Measurements from ENCODE around the gene ADAMTS4.

The ADAMTS4 gene

DNA sequence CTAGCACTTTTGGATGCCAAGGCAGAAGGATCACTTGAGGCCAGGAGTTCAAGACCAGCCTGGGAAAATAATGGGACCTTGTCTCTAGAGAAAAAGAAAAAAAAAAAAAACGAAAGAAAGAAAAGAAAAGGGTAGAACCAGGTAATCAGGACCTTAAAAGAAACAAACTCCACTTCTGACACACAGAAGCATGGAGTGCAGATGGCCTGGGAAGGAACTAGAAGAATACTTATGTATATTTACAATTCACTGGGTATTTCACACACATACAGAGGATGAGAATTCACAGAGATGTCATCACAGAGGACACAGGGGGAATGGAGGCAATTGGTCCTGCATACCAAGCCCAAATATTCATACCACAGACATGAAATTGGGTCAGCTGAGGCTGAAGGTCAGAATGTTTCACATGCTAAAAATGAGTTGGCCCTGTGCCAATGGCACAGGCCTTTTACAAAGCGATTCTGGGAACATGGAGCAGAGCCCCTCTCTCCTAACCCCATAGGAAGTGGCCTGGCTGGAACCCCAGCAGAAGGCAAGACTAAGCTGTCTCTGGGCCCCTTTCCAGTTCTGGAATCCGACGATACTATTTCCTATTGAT lies 26.0 kb downstream of the ADAMTS4 start:
- DNase-seq (ENCODE audit: low read depth in 2 of 2), result no peak

DNA sequence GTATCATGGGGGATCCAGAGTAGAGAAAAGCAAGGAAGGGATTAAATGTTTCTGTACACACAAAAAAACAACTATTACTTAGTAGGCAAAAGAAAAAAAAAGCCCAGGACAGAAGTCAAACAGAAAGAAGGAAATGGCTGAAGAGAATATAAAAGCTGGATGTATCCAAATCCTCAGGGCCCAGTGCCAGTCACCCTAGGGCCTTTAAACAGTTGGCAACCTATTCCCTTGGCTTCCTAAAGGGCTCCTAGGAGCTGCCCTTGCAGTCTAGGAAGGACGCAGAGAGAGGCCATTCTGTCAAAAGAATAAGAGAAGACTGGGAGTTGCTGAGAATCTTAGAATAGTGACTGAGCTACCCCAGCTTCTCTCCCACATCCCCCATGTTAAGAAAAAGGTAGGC lies 26.5 kb downstream of the ADAMTS4 start:
- no peak for DNase-seq (ENCODE audit: low read depth in 2 of 2)

DNA sequence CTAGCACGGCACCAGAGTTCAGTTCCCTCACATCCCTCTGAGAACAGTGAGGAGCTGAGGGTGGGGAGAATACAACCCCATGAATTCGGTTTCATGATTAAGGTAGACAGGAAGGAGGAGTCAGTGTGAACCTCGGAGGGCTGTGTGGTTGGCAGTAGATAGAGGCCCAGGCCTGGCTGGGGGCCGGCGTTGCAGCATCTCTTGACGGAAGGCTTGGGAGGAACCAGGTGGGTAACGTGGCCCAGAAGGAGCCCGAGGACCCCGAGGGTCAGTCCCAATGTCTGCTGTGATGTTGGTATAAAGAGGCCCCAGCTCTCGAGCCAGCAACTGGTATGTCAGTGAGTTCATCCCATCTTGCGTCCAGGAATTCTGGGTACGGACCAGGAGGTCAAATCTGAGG lies 27.2 kb downstream of the ADAMTS4 start:
- no peak for DNase-seq (ENCODE audit: low read depth in 2 of 2)

DNA sequence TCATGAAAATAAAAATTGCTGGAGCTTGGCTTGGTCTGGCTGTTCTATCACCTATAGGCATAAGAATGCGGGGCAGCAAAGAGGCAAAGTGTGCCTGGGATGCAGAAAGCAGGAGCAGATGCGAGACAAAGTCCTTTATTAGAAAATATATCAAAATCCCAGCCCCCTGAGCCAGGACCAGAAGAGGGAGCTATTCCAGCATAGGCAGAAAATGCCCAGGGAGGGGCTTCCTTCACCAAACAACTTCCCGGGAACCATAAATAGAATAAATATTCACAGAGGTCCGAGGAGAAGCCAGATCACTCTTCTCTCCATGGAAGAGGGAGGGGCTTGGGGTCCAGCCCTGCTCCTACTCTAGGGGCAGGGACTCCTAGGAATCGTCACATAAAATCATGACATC lies 27.7 kb downstream of the ADAMTS4 start:
- no peak for DNase-seq (ENCODE audit: low read depth in 2 of 2)

DNA sequence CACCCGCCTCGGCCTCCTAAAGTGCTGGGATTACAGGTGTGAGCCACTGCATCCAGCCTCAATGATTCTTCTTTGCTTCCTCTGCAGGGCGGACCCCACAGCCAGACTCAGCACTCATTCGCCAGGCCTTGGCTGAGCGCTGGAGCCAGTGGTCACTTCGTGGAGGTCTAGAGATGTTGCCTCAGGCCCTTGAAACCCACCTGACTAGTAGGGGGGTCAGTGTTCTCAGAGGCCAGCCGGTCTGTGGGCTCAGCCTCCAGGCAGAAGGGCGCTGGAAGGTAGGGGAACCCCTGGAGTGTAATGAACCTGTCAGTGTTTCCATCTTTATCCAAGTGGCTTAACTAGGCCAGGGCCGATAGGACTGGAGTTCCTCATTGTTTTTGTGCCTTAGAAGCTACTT lies 29.9 kb downstream of the ADAMTS4 start:
- DNase-seq (ENCODE audit: low read depth in 2 of 2), result no peak

DNA sequence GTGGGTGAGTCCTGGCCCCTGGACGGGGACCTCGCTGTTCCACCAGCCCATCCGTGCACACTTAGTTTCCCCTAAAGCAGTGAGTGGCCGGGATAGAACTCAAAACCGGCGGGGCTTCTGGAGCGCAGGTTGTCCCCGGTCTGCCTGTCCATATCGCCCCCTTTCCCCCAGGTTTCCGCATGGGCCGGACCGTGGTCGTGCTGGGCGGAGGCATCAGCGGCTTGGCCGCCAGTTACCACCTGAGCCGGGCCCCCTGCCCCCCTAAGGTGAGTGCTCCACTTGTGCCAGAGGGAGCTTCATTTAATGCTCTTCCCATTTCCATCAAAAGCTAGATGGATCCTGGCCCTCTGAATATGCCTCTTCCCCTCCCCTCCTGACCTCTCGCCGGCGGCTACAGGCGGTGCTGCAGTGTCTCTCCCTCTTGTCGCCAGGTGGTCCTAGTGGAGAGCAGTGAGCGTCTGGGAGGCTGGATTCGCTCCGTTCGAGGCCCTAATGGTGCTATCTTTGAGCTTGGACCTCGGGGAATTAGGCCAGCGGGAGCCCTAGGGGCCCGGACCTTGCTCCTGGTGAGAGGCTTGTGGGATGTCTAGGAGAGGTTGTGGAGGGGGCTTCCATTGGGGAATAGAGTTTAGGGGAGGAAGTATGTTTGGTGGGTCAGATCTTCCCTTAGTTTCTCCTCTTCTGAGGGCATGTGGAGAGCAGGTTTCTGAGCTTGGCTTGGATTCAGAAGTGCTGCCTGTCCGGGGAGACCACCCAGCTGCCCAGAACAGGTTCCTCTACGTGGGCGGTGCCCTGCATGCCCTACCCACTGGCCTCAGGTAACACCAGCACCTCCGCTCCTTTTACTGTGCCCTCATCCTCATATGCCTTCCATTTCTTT lies 31.9 kb downstream of the ADAMTS4 start:
- no peak for DNase-seq (ENCODE audit: low read depth in 2 of 2)

DNA sequence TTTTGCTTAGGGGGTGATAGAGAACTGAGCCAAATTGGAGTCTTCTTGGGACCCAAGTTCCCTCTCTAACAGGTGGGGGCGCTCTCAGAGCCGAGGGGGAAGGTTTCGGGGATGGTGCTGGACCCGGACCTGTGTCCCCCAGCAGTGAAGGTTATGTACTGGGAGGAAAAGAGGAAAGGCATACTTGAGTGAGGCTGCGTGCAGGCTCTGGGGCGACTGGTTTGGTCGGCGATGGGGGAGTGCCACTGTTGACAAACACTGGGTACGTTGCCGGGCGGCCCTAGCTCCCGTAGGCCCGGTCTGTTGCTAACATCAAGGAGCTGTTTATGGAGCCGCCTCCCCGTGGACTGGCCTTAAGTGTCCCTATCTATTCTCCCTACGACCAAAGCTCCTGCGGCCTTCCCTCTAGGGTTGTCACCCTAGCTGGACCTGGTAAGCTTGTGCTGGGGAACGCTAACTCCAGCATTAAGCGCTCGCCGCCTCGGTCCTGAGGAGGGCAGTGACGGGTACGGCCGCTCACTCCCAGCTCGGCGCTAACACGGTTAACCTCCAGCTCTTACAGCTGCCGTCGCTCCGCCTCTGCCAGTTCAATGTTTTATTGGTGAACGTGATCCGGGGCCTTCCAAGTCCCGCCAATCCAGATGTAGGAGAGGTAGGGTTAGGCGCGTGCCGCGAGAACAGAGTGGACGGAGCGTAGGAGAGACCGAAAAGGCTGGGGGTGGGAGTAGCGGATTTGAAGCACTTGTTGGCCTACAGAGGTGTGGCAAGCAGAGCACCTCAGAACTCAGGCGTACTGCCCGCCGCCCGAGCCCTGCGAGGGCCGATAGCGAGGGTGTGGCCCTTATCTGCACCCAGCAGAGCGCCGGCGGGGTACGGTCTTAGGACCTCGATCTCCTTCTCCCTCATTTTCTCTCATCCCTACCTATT lies 32.8 kb downstream of the ADAMTS4 start, which contains the start of gene PPOX:
Gene PPOX, plus strand, starts transcription at position 685 of the 927 bp plus-strand sequence. CDS start 422 bp downstream, outside the sequence.
- DNase-seq (ENCODE audit: low read depth in 2 of 2), result peak; percentile 80 to 86

DNA sequence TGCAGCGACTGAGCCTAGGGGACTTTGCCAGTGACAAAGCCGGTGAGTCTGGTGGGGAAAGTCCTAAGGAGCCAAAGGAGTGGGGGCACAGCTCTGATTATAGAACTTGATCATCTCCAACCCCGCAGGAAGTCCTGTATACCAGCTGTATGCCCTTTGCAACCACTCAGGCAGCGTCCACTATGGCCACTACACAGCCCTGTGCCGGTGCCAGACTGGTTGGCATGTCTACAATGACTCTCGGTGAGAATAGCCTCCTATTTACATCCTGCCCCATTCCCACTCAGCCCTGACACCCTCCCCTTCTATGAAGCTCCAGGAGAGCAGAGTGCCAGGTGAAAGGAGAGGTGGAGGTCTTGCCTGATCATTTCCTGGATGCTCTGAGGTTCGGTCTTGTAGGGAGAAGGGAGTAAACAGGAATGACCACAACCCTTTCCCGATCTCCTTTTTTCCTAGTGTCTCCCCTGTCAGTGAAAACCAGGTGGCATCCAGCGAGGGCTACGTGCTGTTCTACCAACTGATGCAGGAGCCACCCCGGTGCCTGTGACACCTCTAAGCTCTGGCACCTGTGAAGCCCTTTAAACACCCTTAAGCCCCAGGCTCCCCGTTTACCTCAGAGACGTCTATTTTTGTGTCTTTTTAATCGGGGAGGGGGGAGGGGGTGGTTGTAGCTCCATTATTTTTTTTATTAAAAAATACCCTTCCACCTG lies 33.8 kb downstream of the ADAMTS4 start:
- DNase-seq (ENCODE audit: low read depth in 2 of 2), result no peak

DNA sequence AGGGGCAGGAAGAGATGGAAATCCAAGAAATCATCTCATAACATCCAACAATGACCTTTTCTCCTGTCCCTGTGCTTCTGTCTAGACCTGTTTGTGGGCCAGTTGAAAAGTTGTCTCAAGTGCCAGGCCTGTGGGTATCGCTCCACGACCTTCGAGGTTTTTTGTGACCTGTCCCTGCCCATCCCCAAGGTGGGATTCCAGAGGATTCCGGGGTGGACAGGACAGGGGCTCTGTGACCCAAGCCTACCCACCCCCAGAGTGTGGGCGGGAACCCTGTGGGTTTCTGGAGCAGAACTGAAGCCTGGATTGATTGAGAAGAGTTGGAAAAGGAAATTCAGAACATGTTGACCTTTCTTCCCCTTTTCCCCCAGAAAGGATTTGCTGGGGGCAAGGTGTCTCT lies 35.1 kb downstream of the ADAMTS4 start:
- no peak for DNase-seq (ENCODE audit: low read depth in 2 of 2)

DNA sequence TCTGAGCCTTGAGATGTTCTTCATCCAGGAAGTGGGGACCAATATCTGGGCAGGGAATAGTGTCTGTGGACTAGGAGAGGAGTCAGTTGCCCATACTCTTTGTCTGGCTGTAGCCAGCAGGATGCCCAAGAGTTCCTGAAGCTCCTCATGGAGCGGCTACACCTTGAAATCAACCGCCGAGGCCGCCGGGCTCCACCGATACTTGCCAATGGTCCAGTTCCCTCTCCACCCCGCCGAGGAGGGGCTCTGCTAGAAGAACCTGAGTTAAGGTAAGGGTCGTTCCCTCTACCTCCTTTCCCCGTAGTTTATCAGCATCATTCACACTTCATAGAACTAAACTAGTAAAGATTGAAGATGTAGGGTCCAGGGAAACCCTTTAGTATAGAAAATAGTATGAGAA lies 36.0 kb downstream of the ADAMTS4 start:
- DNase-seq (ENCODE audit: low read depth in 2 of 2), result no peak

DNA sequence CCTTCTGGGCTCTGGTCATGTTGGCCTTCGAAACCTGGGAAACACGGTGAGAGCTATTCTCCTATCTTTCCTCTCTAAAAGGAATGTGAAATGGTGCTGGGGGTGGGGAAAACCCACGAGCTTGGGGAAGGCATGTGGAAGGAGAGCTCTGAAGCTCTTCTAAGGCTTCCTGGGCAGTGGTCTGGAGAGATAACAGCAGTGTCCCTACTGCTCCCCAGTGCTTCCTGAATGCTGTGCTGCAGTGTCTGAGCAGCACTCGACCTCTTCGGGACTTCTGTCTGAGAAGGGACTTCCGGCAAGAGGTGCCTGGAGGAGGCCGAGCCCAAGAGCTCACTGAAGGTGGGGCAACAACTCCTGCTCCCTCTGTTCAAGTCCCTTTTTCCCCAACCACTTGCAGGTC lies 36.8 kb downstream of the ADAMTS4 start:
- no peak for DNase-seq (ENCODE audit: low read depth in 2 of 2)

DNA sequence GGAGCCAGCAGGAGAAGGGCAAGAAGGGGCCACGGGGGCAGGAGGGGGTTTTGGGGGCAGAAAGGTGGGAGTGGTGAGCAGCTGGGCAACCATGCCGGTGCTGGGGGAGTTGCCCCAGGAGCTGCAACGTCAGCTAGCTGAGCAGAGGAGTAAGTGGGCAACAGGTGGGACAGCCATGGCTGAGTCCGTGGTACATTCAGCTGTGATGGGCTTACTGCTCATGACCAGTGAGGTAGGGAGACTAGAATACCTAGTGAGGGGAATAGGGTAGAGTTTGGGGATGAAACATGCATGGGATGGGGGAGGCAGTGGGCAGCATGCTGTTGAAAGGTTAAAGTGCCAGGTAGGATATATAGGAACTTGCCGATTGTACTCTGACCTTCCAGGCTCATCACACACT lies 37.2 kb downstream of the ADAMTS4 start:
- no peak for DNase-seq (ENCODE audit: low read depth in 2 of 2)

DNA sequence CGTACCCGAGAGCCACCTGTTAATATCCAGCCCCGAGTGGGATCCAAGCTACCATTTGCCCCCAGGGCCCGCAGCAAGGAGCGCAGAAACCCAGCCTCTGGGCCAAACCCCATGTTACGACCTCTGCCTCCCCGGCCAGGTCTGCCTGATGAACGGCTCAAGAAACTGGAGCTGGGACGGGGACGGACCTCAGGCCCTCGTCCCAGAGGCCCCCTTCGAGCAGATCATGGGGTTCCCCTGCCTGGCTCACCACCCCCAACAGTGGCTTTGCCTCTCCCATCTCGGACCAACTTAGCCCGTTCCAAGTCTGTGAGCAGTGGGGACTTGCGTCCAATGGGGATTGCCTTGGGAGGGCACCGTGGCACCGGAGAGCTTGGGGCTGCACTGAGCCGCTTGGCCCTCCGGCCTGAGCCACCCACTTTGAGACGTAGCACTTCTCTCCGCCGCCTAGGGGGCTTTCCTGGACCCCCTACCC lies 38.1 kb downstream of the ADAMTS4 start:
- DNase-seq (ENCODE audit: low read depth in 2 of 2), result no peak

DNA sequence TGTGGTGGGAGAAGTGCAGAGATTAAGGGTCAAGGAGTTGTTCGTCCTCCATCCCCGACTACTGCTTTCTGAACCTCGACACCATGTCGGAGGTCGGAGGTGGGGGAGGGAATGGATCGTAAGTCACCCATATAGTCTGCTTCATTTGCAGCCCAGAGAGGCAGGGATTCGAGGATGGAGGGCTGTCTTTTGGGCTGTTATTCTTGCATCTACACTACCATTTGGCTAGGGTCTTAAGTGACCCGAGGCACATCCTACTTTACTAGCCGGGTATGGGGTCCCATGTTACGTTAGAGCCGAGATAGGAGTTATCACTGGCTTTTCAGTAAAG lies 39.0 kb downstream of the ADAMTS4 start:
- DNase-seq (ENCODE audit: low read depth in 2 of 2), result no peak

DNA sequence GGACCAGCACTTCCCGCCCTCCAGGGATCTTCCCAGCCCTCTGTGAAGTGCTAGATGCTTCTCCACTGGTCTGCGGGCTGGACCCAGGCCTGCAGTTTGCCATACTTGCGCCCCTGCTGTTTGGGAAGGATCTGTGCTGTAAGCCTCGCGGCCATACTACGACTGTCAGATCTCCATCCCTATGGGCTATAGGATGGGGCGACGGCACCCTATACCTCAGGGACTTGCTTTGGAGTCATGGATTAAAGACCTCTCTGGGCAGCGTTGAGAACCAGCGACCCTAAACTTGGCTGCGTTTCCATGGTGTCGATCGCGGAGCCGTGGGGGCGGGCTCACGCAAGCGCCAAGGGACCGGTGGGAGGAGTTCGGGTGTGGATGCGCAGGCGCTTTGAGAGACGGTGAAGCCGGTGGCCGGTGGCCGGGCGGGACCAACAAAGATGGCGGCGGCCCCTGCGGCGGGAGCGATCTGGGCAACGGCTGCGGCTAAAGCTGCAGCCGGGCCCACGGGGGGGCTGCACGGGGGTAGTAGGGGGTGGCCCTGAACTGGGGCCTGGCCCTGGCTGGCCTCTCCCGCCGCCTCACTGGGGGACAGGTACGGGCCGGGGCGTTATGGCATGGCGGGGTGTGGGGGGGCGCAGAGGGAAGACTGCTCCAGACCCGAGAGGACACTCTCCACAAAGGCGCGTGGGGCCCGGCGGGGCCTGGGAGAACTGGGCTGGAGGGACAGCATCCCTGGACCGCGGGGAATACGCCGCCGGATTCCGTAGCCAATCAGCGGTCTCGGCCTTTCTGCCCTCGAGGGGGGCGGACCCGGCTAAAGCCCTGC lies 39.6 kb downstream of the ADAMTS4 start, which contains the start of gene USP21:
Gene USP21, plus strand, starts transcription at position 414 of the 826 bp plus-strand sequence. CDS start 1,141 bp downstream, outside the sequence.
- peak; percentile 83 to 86 for DNase-seq (ENCODE audit: low read depth in 2 of 2)

DNA sequence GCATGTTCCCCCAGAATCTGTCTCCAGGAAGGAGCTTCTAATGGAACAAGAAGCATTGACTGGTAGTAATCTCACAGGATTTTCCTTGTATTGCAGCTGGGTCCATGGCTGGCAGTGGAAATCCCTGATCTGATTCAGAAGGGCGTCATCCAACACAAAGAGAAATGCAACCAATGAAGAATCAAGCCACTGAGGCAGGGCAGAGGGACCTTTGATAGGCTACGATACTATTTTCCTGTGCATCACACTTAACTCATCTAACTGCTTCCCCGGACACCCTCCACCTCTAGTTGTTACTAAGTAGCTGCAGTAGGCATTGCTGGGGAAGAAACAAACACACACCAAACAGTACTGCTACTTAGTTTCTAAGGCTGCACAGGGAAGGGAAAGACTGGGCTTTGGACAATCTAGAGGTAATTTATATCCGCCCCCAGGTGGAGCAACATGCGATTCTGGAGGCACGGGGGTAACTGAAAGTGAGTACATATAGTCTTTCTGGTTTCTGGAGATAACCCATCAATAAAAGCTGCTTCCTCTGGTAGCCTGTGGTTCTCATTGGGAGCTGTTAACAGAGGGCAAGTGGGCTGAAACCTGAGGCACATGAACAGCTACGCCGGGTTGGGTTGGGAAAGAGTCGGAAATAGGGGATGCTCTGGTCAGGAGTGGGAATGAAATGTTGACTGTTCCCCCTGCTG lies 40.4 kb downstream of the ADAMTS4 start:
- DNase-seq (ENCODE audit: low read depth in 2 of 2), result no peak

DNA sequence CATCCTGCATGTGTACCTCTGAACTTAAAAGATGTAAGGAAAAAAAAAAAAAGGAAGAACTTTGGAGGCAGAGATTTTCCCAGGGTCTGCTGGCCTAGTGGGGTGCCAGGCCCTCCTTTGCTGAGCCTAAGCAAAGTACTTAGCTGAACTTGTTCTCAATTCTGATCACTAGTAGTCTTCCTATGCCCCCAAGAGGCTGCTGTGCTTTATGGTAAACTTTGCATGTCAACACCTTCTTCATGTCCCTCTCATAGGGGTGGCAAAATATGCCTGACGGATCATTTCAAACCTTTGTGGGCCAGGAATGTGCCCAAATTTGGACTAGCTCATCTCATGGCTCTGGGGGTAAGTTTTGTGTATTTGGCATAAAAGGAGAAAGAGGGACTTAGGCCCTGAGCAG lies 41.0 kb downstream of the ADAMTS4 start:
- DNase-seq (ENCODE audit: low read depth in 2 of 2), result no peak

DNA sequence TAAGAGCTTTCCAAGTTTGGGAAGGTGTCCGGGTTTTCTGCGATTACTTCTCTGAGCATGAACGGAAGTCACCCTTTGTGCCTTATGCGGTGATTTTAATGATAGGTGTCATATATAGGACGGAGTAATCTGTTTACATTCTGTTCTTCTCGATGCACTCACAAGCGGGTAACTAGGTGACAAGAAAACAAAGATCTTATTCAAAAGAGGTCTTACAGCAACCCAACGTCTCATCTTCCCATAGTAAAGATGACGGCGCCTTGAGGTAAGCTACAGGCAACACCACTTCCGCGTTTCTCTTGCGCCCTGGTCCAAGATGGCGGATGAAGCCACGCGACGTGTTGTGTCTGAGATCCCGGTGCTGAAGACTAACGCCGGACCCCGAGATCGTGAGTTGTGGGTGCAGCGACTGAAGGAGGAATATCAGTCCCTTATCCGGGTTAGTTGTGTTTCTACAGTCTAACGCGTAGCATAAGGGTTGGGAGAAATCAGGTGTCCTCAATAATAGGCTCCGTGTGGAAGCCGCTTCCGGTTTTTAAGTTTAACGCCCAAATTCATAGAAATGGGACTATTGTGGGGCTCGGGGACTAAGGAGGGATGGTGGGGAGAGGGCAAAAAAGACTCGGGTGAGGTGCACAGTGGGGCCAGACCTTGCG lies 45.0 kb downstream of the ADAMTS4 start, which contains the start of gene UFC1:
Gene UFC1, plus strand, starts transcription at position 297 of the 656 bp plus-strand sequence. Its CDS starts 20 bp downstream, at position 317.
- peak; percentile 63 to 68 for DNase-seq (ENCODE audit: low read depth in 2 of 2)

DNA sequence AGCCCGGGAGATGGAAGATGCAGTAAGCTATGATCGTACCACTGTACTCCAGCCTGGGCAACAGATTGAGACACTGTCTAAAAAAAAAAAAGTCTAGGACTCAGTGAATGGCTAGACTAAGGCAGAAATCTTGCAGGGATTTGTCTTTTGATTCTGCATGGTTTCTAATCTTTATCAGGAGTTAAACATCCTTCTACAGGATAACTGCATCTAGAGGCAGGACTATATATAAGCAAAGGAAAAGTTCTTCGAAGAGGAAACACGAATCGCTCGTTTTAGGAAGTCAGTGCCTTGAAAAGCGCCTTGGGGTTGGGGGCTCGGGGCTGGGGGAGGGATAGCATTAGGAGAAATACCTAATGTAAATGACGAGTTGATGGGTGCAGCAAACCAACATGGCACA lies 45.7 kb downstream of the ADAMTS4 start:
- no peak for DNase-seq (ENCODE audit: low read depth in 2 of 2)

All from activated CD4-positive, alpha-beta T cell treated with anti-CD3 and anti-CD28 coated beads for 24 hours (primary cell).